Right lobe of liver (tissue), 4 donors: ENCODE data around the gene DOCK1.

Experiments
- POLR2A ChIP-seq: fragments of 450-650 bp; IDR thresholded peaks from one replicate; pipeline ENCODE4 v1.6.1; 2017; ENCODE audit warnings: antibody characterized with exemption, mild to moderate bottlenecking
- TF ChIP-seq, protein P1 (sequence below), 4 donors: fragments of 200-600 bp in 3 of 4; fragments of 450-650 bp in 1 of 4; IDR thresholded peaks; one replicate each; pipeline versions ENCODE4 v1.5.1 to v1.8.0; 2016 to 2022; ENCODE audit warnings: antibody characterized with exemption in 4 of 4, mild to moderate bottlenecking in 2 of 4
- donor health status: DM: no; HTN: no; CAD: no.
- donor health status: DM: no; HTN: no; CAD: no.
- donor health status: DM: no; HTN: yes; CAD: no.

DNA sequence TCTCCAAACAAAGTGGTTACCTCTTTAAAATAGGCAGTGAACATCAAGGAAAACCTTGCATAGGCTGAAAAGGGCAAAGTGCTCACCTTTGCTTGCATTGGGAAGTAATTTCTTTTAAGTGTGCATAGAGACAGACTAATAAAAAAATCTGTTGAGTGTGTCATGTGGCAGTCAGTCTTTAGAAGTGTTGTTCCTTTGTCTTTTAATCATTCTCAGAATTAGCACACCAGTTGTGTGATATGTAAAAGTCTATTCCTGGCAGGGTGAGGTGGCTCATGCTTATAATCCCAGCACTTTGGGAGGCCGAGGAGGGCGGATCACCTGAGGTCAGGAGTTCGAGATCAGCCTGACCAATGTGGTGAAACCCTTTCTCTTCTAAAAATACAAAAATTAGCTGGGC lies 174.2 kb downstream of the DOCK1 start:
- TF ChIP-seq POLR2A = no peak
- TF ChIP-seq, protein P1, sequence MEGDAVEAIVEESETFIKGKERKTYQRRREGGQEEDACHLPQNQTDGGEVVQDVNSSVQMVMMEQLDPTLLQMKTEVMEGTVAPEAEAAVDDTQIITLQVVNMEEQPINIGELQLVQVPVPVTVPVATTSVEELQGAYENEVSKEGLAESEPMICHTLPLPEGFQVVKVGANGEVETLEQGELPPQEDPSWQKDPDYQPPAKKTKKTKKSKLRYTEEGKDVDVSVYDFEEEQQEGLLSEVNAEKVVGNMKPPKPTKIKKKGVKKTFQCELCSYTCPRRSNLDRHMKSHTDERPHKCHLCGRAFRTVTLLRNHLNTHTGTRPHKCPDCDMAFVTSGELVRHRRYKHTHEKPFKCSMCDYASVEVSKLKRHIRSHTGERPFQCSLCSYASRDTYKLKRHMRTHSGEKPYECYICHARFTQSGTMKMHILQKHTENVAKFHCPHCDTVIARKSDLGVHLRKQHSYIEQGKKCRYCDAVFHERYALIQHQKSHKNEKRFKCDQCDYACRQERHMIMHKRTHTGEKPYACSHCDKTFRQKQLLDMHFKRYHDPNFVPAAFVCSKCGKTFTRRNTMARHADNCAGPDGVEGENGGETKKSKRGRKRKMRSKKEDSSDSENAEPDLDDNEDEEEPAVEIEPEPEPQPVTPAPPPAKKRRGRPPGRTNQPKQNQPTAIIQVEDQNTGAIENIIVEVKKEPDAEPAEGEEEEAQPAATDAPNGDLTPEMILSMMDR (IDR thresholded peaks at IDR 0.05) = no peak
